ENCODE measurements around the gene DMPK.

Gene DMPK

DNA sequence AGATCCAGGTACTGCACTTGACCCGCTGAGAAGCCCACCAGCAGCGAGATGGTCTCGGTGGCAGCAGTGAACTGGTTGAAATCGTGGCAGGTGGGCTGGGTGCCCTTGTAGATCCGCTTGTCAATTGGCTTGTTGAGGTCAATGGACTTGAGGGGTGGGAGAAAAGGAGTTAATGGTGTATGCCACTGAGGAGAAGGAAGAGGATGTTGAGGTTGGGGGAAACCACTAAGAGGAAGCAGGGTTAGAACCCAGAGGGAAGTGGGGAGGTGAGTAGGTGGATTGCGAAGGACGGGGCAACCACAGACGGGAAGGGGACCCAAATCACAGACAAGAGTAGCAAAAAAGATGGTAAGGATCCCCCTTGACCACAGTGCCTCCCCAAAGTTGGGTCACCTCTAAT lies 8.7 kb upstream of the DMPK start:
- CTCF ChIA-PET, result no interaction called here

DNA sequence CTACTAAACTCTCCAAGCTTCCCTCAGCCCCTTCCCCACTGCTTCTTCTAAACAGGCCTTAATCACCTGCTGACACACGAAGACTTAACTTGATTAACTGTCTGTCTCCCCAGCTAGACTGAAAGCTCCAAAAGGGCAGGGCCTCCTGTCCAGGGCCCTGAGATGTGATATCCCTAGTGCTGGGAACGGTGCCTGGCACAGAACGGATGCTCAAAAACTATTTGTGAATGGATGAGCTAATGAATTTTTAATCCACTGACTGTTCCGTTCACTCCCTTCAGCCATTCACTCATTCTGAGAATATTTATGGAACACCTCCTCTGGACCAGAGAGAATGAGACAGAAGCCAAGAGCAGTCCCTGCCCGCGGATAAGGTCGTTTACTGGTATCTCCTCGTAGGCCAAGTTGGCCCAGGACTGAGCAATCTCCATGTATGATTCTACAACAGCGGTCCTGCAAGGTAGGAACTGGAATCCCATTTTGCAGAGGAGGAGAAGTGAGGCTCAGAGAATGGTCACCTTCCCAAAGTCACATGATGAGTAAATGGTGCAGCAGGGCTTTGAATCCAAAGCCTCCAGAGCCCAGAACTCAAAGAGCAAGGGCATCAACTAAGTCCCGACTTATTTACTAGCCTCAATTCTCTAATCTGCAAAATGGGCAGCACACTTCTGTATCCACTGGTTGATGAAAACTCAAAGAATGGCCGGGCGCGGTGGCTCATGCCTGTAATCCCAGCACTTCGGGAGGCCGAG lies 6.9 kb upstream of the DMPK start:
- no peak for DNase-seq (ENCODE audit: extremely low spot score)
- TF ChIP-seq ZNF384 (IDR thresholded peaks at IDR 0.05), result no peak
- TF ChIP-seq FOXK2 (IDR thresholded peaks at IDR 0.05), result no peak
- no peak for TF ChIP-seq BHLHE40 (IDR thresholded peaks at IDR 0.05; ENCODE audit: borderline replicate concordance)
- no peak for TF ChIP-seq FOXM1 (IDR thresholded peaks at IDR 0.05; ENCODE audit: borderline replicate concordance)
- TF ChIP-seq NFRKB (IDR thresholded peaks at IDR 0.05), result no peak
- no peak for TF ChIP-seq SP1 (IDR thresholded peaks at IDR 0.05)
- TF ChIP-seq, protein P1, sequence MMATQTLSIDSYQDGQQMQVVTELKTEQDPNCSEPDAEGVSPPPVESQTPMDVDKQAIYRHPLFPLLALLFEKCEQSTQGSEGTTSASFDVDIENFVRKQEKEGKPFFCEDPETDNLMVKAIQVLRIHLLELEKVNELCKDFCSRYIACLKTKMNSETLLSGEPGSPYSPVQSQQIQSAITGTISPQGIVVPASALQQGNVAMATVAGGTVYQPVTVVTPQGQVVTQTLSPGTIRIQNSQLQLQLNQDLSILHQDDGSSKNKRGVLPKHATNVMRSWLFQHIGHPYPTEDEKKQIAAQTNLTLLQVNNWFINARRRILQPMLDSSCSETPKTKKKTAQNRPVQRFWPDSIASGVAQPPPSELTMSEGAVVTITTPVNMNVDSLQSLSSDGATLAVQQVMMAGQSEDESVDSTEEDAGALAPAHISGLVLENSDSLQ (IDR thresholded peaks at IDR 0.05), result no peak
- no peak for TF ChIP-seq ARNT (IDR thresholded peaks at IDR 0.05)
- no peak for TF ChIP-seq LEF1 (IDR thresholded peaks at IDR 0.05; ENCODE audit: borderline replicate concordance)
- no peak for TF ChIP-seq TARDBP (IDR thresholded peaks at IDR 0.05)
- TF ChIP-seq SUZ12 (IDR thresholded peaks at IDR 0.05), result no peak
- TF ChIP-seq CTBP1 (IDR thresholded peaks at IDR 0.05; ENCODE audit: borderline replicate concordance), result no peak
- no peak for TF ChIP-seq HDGF (IDR thresholded peaks at IDR 0.05; ENCODE audit: borderline replicate concordance)
- no peak for TF ChIP-seq FOXA1 (IDR thresholded peaks at IDR 0.05)
- no peak for TF ChIP-seq L3MBTL2 (conservative IDR thresholded peaks at IDR 0.05)
- TF ChIP-seq ELF4 (IDR thresholded peaks at IDR 0.05), result no peak
- POLR2A ChIA-PET, result interaction anchor here (1.0 kb wide), 1 partner anchor 10 kb away, joined by 3 read pairs; no protein-coding TSS in a partner anchor
- CTCF ChIA-PET, result interaction anchor here (1.1 kb wide), 1 partner anchor 20 kb away, joined by 7 read pairs; the partner anchor contains the start of gene SIX5

More for the DNA sequence above, 8.7 kb upstream of the DMPK start:
- no peak for TF ChIP-seq SUZ12 (IDR thresholded peaks at IDR 0.05)
- TF ChIP-seq ZNF384 (IDR thresholded peaks at IDR 0.05), result no peak
- TF ChIP-seq, protein P1 (IDR thresholded peaks at IDR 0.05), result no peak
- TF ChIP-seq CTBP1 (IDR thresholded peaks at IDR 0.05; ENCODE audit: borderline replicate concordance), result no peak
- TF ChIP-seq L3MBTL2 (conservative IDR thresholded peaks at IDR 0.05), result no peak
- no peak for TF ChIP-seq HDGF (IDR thresholded peaks at IDR 0.05; ENCODE audit: borderline replicate concordance)
- no peak for TF ChIP-seq LEF1 (IDR thresholded peaks at IDR 0.05; ENCODE audit: borderline replicate concordance)
- TF ChIP-seq FOXM1 (IDR thresholded peaks at IDR 0.05; ENCODE audit: borderline replicate concordance), result no peak
- TF ChIP-seq FOXK2 (IDR thresholded peaks at IDR 0.05), result no peak
- TF ChIP-seq FOXA1 (IDR thresholded peaks at IDR 0.05), result no peak
- no peak for TF ChIP-seq SP1 (IDR thresholded peaks at IDR 0.05)
- TF ChIP-seq TARDBP (IDR thresholded peaks at IDR 0.05), result no peak
- TF ChIP-seq ARNT (IDR thresholded peaks at IDR 0.05), result no peak
- no peak for TF ChIP-seq ELF4 (IDR thresholded peaks at IDR 0.05)
- no peak for TF ChIP-seq NFRKB (IDR thresholded peaks at IDR 0.05)
- POLR2A ChIA-PET, result interaction anchor here (1.2 to 1.5 kb wide), 2 partner anchors 23 to 74 kb away, joined by 3 to 7 read pairs; partner anchors contain the start of gene SIX5
- DNase-seq (ENCODE audit: extremely low spot score), result no peak

DNA sequence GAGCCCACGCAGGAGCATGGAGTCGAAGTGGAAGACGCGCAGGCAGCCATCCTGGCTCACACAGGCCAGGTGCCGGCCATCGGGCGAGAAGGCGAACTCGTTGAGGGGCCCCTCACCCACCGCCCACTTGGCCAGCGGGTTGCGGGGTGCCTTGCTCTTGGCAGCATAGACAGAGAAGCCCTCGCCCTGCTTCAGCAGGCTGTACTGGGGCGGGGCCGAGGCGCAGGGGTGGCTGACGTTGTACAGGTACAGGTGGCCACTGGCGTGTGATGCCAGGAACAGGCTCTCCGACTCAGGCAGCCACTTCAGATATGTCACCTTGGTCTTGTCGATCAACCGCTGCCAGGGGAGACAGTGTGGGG lies 4.2 kb upstream of the DMPK start:
- CTCF ChIA-PET, result no interaction called here
- no peak for DNase-seq (ENCODE audit: extremely low spot score)
- POLR2A ChIA-PET, result interaction anchor here (1.0 kb wide), 1 partner anchor 19 kb away, joined by 3 read pairs; no protein-coding TSS in a partner anchor
- TF ChIP-seq ARNT (IDR thresholded peaks at IDR 0.05) (no peak), SUZ12 (IDR thresholded peaks at IDR 0.05) (no peak), CTBP1 (IDR thresholded peaks at IDR 0.05; ENCODE audit: borderline replicate concordance) (no peak)

DNA sequence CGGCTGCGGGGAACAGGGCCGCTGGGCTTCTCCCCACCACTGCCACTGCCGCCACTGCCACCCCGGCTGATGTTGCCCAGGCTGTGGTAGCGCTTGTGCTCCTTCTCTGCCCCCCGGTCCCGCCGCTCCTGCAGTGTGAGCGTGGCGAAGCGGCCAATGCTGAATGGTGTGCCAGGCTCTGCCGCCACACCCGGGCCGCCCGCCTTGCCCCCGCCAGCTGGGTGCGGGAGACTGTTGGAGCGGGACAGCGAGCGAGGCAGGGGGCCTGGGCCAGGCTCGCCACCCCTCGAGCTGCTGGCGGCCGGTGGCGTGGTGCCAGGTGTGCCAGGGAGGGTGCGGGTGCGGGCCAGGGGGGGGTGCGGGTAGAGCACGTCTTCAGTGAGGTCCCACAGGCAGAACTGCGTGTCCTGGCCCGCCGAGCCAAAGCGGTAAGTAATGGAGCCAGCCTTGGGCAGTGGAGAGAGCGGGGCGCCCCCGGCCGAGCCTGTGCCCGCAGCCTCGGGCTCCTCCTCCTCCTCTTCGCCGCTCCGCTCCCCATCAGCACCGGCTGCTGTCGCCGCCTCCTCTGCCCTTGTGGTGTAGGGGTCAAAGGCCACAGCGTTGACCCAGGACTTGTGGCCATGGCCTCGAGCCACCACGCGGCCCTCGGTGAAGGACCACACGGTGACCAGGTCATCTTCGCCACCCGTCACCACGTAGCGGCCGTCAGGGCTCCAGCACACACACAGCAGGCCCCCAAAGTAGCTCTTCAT lies 3.7 kb upstream of the DMPK start:
- no peak for DNase-seq (ENCODE audit: extremely low spot score)
- CTCF ChIA-PET, result no interaction called here
- POLR2A ChIA-PET, result interaction anchor here (1.0 kb wide), 1 partner anchor 18 kb away, joined by 3 read pairs; no protein-coding TSS in a partner anchor
- TF ChIP-seq, protein P1 (IDR thresholded peaks at IDR 0.05), result no peak
- TF ChIP-seq ZNF384 (IDR thresholded peaks at IDR 0.05) (no peak), TARDBP (IDR thresholded peaks at IDR 0.05) (no peak), HDGF (IDR thresholded peaks at IDR 0.05; ENCODE audit: borderline replicate concordance) (no peak)

DNA sequence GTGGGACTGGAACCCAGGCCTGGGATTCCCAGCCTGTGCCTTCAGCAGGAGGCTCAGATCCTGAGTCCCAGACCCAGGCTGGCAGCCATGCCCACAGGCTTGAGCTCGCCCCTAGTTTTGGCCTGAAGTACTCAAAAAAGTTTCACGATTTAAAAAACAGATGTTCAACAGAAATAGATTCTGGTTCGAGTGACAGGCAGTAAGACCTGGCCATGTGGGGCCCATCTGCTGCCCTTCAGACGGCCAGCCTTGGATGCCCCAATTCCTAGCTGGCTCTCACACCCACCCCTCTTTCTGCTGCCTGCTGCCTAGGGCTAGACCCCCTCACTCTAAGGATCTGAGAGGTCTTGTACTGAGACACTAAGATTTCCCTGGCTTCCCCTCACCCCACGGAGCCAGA lies 2.8 kb upstream of the DMPK start:
- DNase-seq (ENCODE audit: extremely low spot score), result no peak
- TF ChIP-seq ARNT (IDR thresholded peaks at IDR 0.05), result no peak
- TF ChIP-seq SUZ12 (IDR thresholded peaks at IDR 0.05), result no peak
- no peak for TF ChIP-seq NFRKB (IDR thresholded peaks at IDR 0.05)
- no peak for TF ChIP-seq FOXA1 (IDR thresholded peaks at IDR 0.05)
- no peak for TF ChIP-seq ELF4 (IDR thresholded peaks at IDR 0.05)
- no peak for TF ChIP-seq LEF1 (IDR thresholded peaks at IDR 0.05; ENCODE audit: borderline replicate concordance)
- CTCF ChIA-PET, result no interaction called here

DNA sequence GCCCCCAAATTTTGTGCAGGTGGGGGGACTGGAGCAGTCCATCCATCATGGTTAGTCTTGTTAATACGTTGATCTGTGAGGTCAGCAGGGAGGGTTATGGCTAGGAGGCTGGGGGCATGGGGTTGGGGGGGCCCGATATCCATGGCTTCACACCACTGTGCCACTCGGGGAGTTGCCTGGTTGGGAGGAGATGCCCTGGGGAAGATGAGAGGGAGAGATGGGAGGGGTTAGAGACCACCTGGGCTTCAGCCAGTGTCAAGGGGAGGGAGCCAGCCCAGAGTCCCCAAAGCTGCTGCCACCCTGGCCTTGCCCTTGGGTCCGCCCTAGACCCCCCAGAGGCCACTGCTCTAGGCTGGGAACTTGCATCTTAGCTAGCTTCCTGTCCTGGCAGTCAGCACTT lies 1.8 kb upstream of the DMPK start:
- TF ChIP-seq FOXK2 (IDR thresholded peaks at IDR 0.05) (no peak), FOXM1 (IDR thresholded peaks at IDR 0.05; ENCODE audit: borderline replicate concordance) (no peak), BHLHE40 (IDR thresholded peaks at IDR 0.05; ENCODE audit: borderline replicate concordance) (no peak), HDGF (IDR thresholded peaks at IDR 0.05; ENCODE audit: borderline replicate concordance) (no peak), TARDBP (IDR thresholded peaks at IDR 0.05) (no peak), ZNF384 (IDR thresholded peaks at IDR 0.05) (no peak), SUZ12 (IDR thresholded peaks at IDR 0.05) (no peak), FOXA1 (IDR thresholded peaks at IDR 0.05) (no peak), LEF1 (IDR thresholded peaks at IDR 0.05; ENCODE audit: borderline replicate concordance) (no peak), ELF4 (IDR thresholded peaks at IDR 0.05) (no peak), CTBP1 (IDR thresholded peaks at IDR 0.05; ENCODE audit: borderline replicate concordance) (no peak)
- TF ChIP-seq, protein P1 (IDR thresholded peaks at IDR 0.05), result no peak
- ChIA-PET CTCF (interaction anchor here (0.6 to 1.2 kb wide), 2 partner anchors 15 to 106 kb away, joined by 4 read pairs; no protein-coding TSS in a partner anchor), POLR2A (no interaction called here)
- no peak for DNase-seq (ENCODE audit: extremely low spot score)

More for the DNA sequence above, 2.8 kb upstream of the DMPK start:
- POLR2A ChIA-PET, result interaction anchor here (1.0 kb wide), 1 partner anchor 14 kb away, joined by 4 read pairs; no protein-coding TSS in a partner anchor

All from HEK293T (cell line).